HEK293 (cell line): ENCODE measurements around the gene OXNAD1.

Experiments used
- CTCF ChIA-PET: fragments of 350-600 bp; formaldehyde crosslinking; extraction: SDS; loops from one replicate; lab custom pipeline; 2021; ENCODE audit warnings: antibody characterized with exemption; lab: Yijun Ruan, JAX
- POLR2A ChIA-PET: fragments of 300-600 bp; formaldehyde crosslinking; extraction: SDS; loops from one replicate; lab custom pipeline; 2020; ENCODE audit warnings: antibody characterized with exemption, inconsistent platforms; lab: Yijun Ruan, JAX
- H3K27ac ChIP-seq: fragments of 200-500 bp; sonication (Bioruptor generic); 2 replicates; pipeline ENCODE4 v1.5.1; 2014; ENCODE audit warnings: low read depth, low read length, control low read depth, inconsistent platforms; ENCODE audit errors: extremely low read depth
- H3K36me3 ChIP-seq, 2 experiments: fragments of 200-500 bp in 1 of 2; sonication (Bioruptor generic) in 1 of 2; 1 replicate in 1 of 2; 2 replicates in 1 of 2; pipeline ENCODE4 v1.5.1; 2014 to 2017; ENCODE audit warnings: inconsistent platforms in 2 of 2, low read length in 2 of 2; ENCODE audit not compliant: control insufficient read depth in 2 of 2, insufficient read depth in 1 of 2
- H3K4me1 ChIP-seq: fragments of 200-500 bp; sonication (Bioruptor generic); 2 replicates; pipeline ENCODE4 v1.5.1; 2014; ENCODE audit warnings: mild to moderate bottlenecking, low read length, inconsistent platforms; ENCODE audit not compliant: control insufficient read depth, insufficient read depth
- H3K4me3 ChIP-seq: 2 replicates; pipeline ENCODE4 v1.5.1; 2011; ENCODE audit warnings: low read depth, mild to moderate bottlenecking, control low read depth, low read length, moderate library complexity
- H3K9me3 ChIP-seq: fragments of 200-500 bp; sonication (Bioruptor generic); 2 replicates; pipeline ENCODE4 v1.5.1; 2014; ENCODE audit warnings: low read depth, low read length, inconsistent platforms; ENCODE audit not compliant: control insufficient read depth, insufficient read depth
- BCL6B ChIP-seq: fragments of 450-650 bp; formaldehyde crosslinking; IDR thresholded peaks from 2 replicates; pipeline ENCODE4 v1.5.1; 2017; ENCODE audit warnings: missing biosample characterization, missing genetic modification characterization
- HOXD13 ChIP-seq: sonication (generic); formaldehyde crosslinking; IDR thresholded peaks from 2 replicates; pipeline ENCODE4 v1.8.0; 2022; ENCODE audit warnings: missing genetic modification reagents, borderline replicate concordance
- KLF9 ChIP-seq: fragments of 450-650 bp; formaldehyde crosslinking; IDR thresholded peaks from 2 replicates; pipeline ENCODE4 v1.5.1; 2016; ENCODE audit warnings: missing biosample characterization, missing genetic modification characterization, low read depth
- MYNN ChIP-seq: fragments of 450-650 bp; formaldehyde crosslinking; IDR thresholded peaks from 2 replicates; pipeline ENCODE4 v1.5.1; 2016; ENCODE audit warnings: missing biosample characterization, missing genetic modification characterization, borderline replicate concordance
- PRDM10 ChIP-seq: fragments of 450-650 bp; formaldehyde crosslinking; IDR thresholded peaks from 2 replicates; pipeline ENCODE4 v1.5.1; 2016; ENCODE audit warnings: missing biosample characterization, missing genetic modification characterization
- PRDM2 ChIP-seq: fragments of 450-650 bp; formaldehyde crosslinking; IDR thresholded peaks from 2 replicates; pipeline ENCODE4 v1.5.1; 2016; ENCODE audit warnings: missing biosample characterization, missing genetic modification characterization, borderline replicate concordance
- REPIN1 ChIP-seq: fragments of 450-650 bp; formaldehyde crosslinking; IDR thresholded peaks from 2 replicates; pipeline ENCODE4 v1.5.1; 2017; ENCODE audit warnings: missing biosample characterization, missing genetic modification characterization, low read depth
- ZNF114 ChIP-seq: fragments of 450-650 bp; formaldehyde crosslinking; IDR thresholded peaks from 2 replicates; pipeline ENCODE4 v1.5.0; 2017; ENCODE audit warnings: missing biosample characterization, missing genetic modification characterization
- ZNF148 ChIP-seq: fragments of 450-650 bp; formaldehyde crosslinking; IDR thresholded peaks from 2 replicates; pipeline ENCODE4 v1.5.0; 2017; ENCODE audit warnings: missing biosample characterization, missing genetic modification characterization, borderline replicate concordance
- ZNF2 ChIP-seq: fragments of 450-650 bp; formaldehyde crosslinking; IDR thresholded peaks from 2 replicates; pipeline ENCODE4 v1.5.1; 2016; ENCODE audit warnings: missing biosample characterization, missing genetic modification characterization
- ZNF223 ChIP-seq: fragments of 450-650 bp; formaldehyde crosslinking; IDR thresholded peaks from 2 replicates; pipeline ENCODE4 v1.5.1; 2016; ENCODE audit warnings: missing biosample characterization, missing genetic modification characterization
- ZNF513 ChIP-seq: fragments of 450-650 bp; IDR thresholded peaks from 2 replicates; pipeline ENCODE4 v1.5.1; 2018; ENCODE audit warnings: missing biosample characterization, missing genetic modification characterization
- ZNF514 ChIP-seq: fragments of 450-650 bp; formaldehyde crosslinking; IDR thresholded peaks from 2 replicates; pipeline ENCODE4 v1.5.1; 2016; ENCODE audit warnings: missing biosample characterization, missing genetic modification characterization
- ZNF544 ChIP-seq: fragments of 450-650 bp; formaldehyde crosslinking; IDR thresholded peaks from 2 replicates; pipeline ENCODE4 v1.5.0; 2017; ENCODE audit warnings: missing biosample characterization, missing genetic modification characterization

The OXNAD1 gene

GRCh38 chr3:16320711-16321110, 55.7 kb downstream of the OXNAD1 start:
- CTCF ChIA-PET: interaction anchor here (0.6 to 2.8 kb wide), 6 partner anchors 13 to 195 kb away, joined by 3 to 15 read pairs (median 6); no protein-coding TSS in a partner anchor
- H3K27ac ChIP-seq: no peak overlapping the region
- TF ChIP-seq PRDM2 (no peak), ZNF148 (no peak)
- TF ChIP-seq, all 188 proteins: peak for 0
- Histone ChIP-seq H3K36me3 (peaks cover 0 to 66% of the 10 kb centered on the region in 2 experiments; a peak in 1 of 3 replicates), H3K9me3 (no peaks in the 10 kb centered on the region), H3K4me3 (no peak overlapping the region), H3K4me1 (no peaks in the 10 kb centered on the region)
- POLR2A ChIA-PET: no interaction called here

- Histone ChIP-seq H3K36me3 (peaks cover 0 to 61% of the 10 kb centered on the region in 2 experiments; a peak in 1 of 3 replicates), H3K4me3 (no peak overlapping the region), H3K4me1 (no peaks in the 10 kb centered on the region), H3K9me3 (no peaks in the 10 kb centered on the region), H3K27ac (no peak overlapping the region)
- ChIA-PET CTCF (no interaction called here), POLR2A (no interaction called here)
- no peak for TF ChIP-seq ZNF2 (tag by site-specific recombination)
- no peak for TF ChIP-seq BCL6B (tag by site-specific recombination)
- no peak for TF ChIP-seq MYNN (tag by site-specific recombination)
- no peak for TF ChIP-seq ZNF114 (tag by site-specific recombination)
- no peak for TF ChIP-seq KLF9 (tag by site-specific recombination)
- TF ChIP-seq ZNF223: no peak
- no peak for TF ChIP-seq REPIN1
- no peak for TF ChIP-seq ZNF513 (tag by site-specific recombination)
- no peak for TF ChIP-seq PRDM10
- TF ChIP-seq HOXD13: no peak
- no peak for TF ChIP-seq ZNF514
- no peak for TF ChIP-seq ZNF544 (tag by site-specific recombination)
Observed at GRCh38 chr3:16322189-16322588, 57.2 kb downstream of the OXNAD1 start.
